ENCODE results near the gene SFMBT1. TPM values are rescaled to one million over a fixed set of nuclear protein-coding genes. Genes with fewer than 3 reads are reported as not detected.
"Not testable (repeated sequence)": the region's sequence is repeated elsewhere in the genome, so short reads cannot be mapped to it uniquely, and the experiment has no call there.

SFMBT1 gene
- total RNA-seq, 1 experiment from 2014 or later: 17.7 TPM

DNA sequence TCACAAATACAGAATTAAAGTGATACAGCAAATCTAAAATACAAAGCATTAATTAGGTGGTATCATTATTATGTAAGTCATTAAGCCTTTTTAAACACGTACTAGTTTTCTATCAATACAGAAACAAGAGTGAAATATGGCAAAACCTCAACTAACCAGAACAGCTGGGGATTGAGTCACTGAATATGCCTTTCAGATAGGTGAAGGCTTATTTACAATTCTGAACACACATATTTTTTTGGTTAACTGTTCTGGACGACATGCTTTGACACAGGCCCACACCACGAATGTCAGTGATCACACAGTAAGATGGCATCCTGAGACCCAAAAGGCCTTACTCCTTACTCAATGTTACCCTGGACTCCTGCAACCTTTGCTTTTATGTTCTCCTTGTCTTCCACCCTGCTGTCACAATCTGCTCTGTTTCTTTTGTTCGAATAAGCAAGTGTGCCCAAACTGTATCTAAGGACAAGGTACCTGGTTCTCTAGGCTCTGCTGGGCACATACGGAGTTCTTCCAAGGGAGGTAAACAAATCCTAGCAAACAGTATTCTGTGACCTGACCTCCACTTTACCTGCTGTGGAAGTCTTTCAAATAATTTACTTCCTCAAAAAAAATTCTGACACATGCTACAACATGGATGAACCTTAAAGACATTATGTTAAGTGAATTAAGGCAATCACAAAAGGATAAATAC, 7.0 kb downstream of the SFMBT1 start:
- no peak for DNase-seq (ENCODE audit: low read depth)

- DNase-seq (ENCODE audit: low read depth): no peak
Measured at GRCh38 chr3:53035825-53036619, 9.9 kb downstream of the SFMBT1 start.

GRCh38 chr3:53035018-53035417, 10.9 kb downstream of the SFMBT1 start:
- DNase-seq (ENCODE audit: low read depth): not testable (repeated sequence)

DNA sequence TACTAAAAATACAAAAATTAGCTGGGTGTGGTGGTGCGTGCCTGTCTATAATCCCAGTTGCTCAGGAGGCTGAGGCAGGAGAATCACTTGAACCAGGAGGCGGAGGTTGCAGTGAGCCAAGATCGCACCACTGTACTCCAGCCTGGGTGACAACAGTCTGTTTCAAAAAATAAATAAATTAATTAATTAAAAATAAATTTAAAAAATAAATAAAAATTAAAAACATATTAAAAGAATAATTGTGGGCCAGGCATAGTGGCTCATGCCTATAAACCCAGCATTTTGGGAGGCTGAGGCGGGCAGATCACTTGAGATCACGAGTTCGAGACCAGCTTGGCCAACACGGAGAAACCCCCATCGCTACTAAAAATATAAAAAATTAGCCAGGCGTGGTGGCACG, 11.5 kb downstream of the SFMBT1 start:
- DNase-seq (ENCODE audit: low read depth): not testable (repeated sequence)

- no peak for DNase-seq (ENCODE audit: low read depth)
Measured at GRCh38 chr3:53032609-53033008, 13.3 kb downstream of the SFMBT1 start.

GRCh38 chr3:53030619-53031449, 15.0 kb downstream of the SFMBT1 start:
- DNase-seq (ENCODE audit: low read depth): no peak

GRCh38 chr3:53028641-53029040, 17.2 kb downstream of the SFMBT1 start:
- DNase-seq (ENCODE audit: low read depth): no peak

GRCh38 chr3:53027254-53027844, 18.5 kb downstream of the SFMBT1 start:
- no peak for DNase-seq (ENCODE audit: low read depth)

GRCh38 chr3:53026382-53027162, 19.3 kb downstream of the SFMBT1 start:
- no peak for DNase-seq (ENCODE audit: low read depth)

- no peak for DNase-seq (ENCODE audit: low read depth)
Measured at GRCh38 chr3:53024315-53024714, 21.6 kb downstream of the SFMBT1 start.

DNA sequence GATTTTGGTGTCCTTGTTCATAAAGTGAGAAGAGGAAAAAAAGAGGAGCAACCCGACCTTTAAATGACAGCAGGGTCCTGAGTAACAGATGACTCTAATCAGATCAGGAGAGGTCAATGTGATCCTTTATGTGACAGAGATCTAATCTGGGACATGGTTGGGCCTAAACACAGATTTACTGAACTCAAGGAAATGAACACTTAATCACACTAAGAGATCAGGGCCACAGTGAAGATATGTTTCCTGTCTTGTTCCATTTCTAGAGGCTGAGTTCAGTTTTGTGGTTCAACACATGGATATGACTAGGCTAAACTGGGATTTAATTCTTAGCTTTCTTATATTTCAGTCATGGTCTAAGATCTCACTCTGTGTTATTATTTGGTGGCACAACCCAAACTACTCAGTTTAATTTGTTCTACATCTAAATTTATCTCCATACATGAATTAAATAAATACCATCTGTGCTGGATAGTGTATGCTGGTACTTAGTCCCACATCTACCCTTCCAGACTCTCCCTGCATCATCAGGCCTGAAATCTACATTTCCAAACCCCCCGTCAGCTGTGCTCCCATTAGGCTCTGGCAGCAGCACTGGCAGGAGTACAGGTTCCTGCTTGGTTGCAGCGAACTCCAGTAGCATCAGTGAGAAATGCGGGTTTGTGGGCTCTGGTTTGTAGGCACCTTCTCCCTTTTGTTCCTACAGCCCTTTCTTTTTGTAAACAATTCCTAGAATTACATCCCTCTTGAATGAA, 22.6 kb downstream of the SFMBT1 start:
- DNase-seq (ENCODE audit: low read depth): peak; percentile 28

GRCh38 chr3:53022647-53023046, 23.2 kb downstream of the SFMBT1 start:
- no peak for DNase-seq (ENCODE audit: low read depth)

- DNase-seq (ENCODE audit: low read depth): peak; percentile 26
Measured at GRCh38 chr3:53016236-53016635, 29.6 kb downstream of the SFMBT1 start.

DNA sequence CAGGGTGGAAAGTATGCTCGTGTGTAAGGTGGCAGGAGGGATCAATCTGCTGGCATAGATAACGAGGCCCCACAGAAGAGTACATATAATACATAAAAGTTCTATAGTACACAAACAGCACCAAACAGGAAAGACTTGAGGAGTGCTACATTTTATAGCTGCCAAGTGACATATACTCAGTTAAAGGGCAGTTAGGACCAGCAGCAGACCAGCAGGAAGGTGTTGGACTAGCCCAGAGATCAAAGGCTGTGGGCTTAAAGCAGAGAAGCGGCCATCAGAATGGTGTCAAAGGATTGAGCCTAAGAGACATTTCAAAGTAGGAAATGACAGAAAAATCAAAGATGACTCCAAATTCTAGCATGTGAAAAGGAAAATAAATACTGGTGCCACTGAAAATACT, 34.5 kb downstream of the SFMBT1 start:
- no peak for DNase-seq (ENCODE audit: low read depth)

DNA sequence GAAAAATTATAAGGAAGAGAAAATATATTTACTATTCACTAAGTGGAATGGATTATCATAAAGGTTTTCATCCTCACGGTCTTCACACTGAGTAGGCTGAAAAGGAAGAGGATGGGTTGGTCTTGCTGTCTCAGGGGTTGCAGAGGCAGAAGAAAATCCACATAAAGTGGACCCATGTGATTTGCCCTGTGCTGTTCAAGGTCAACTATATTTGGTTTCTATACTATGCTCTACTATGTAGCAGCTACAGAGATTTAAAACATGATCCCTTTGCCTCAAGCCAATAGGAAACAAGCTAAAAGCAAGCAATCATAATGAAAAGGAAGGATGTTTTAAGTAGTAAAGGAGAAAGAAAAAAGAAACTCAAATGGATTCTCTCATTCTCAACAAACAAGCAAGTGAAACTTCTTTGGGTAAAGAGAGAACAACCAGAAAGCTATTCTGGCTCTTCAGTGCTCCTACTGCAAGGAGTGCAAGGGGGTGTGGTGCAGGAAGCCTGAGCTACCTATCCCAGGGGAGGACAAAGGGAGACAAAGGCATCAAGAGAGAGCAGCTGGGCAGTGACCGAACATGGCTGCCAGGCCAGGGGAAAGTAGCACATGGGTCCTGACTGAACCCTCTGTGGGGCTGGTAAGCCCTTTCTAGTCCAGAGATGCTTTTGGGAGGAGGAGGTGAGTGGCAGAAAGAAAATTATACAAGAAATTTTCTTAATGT, 35.9 kb downstream of the SFMBT1 start:
- no peak for DNase-seq (ENCODE audit: low read depth)

DNA sequence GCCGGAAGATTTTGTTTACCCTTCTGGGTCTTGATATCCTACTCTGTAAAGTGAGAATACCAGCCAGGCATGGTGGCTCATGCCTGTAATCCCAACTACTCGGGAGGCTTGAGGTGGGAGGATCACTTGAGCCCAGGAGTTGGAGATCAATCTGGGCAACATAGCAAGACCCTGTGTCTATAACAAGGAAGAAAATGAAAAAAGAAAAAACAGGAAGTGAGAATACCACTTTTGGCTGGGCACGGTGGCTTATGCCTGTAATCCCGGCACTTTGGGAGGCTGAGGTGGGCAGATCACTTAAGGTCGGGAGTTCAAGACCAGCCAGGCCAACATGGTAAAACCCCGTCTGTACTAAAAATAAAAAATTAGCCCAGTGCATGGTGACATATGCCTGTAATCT, 36.9 kb downstream of the SFMBT1 start:
- no peak for DNase-seq (ENCODE audit: low read depth)

GRCh38 chr3:53005854-53006513, 39.9 kb downstream of the SFMBT1 start:
- no peak for DNase-seq (ENCODE audit: low read depth)

DNA sequence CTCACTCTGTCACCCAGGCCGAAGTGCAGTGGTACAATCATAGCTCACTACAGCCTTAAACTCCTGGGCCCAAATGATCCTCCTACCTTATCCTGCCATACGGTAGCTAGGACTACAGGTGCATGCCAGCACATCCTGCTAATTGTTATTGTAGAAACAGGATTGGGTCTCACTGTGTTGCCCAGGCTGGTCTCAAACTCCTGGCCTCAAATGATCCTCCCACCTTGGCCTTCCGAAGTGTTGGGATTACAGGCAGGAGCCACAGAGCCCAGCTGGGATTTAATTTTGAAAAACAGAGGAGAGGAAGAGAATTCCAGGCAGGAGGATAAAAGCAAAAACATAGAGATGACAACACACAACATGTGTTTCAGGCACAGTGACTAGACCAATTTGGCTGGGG, 40.5 kb downstream of the SFMBT1 start:
- DNase-seq (ENCODE audit: low read depth): no peak

GRCh38 chr3:53003320-53003719, 42.6 kb downstream of the SFMBT1 start:
- no peak for DNase-seq (ENCODE audit: low read depth)
